Cortex of kidney (tissue), 1 donor: Measurements from ENCODE around the gene MYO5B.
"Not testable (repeated sequence)": the region's sequence is repeated elsewhere in the genome, so short reads cannot be mapped to it uniquely, and the experiment has no call there.

Experiments
- DNase-seq: peaks from one replicate; lab custom pipeline; 2025; lab: John Stamatoyannopoulos, UW

The MYO5B gene

GRCh38 chr18:49921318-49921985, 273.5 kb downstream of the MYO5B start:
- no peak for DNase-seq

DNA sequence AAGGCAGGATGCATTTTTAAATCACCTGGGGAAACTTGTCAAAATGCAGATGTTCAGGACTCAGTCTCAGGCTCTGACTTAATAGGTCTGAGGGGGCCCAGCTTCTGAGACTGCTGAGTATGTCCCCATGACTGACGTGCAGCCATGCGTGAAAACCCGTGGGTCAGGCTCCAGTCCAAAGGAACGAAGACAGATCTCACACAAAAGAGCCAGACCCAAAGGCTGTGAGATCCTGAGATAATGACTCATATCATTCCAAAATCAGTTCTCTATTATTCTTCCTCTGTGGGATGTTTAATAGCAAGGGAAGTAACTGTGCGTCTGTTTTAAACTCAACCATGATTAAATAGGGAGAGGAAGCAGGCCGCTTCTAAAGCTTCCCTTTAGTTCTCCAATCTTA, 274.2 kb downstream of the MYO5B start:
- DNase-seq, result no peak

DNA sequence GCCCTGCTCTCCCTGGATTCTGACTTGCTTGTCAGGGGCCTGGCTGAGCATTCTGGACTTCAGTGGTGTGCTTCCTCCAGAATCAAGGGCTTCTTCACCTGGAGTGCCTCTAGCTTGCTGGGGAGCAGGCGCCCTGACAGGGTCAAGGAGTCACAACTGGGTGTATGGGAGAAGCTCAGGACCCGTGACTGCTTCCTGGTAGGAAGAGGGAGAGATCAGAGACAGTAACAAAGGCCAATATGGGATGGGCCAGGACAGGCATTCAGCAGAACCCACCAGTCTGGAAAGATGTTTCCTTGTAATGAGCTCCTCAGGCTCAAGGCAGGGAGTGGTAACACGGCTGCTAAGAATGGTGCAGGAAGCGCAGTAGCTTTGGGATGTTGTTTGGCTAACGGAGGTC, 277.2 kb downstream of the MYO5B start:
- no peak for DNase-seq

DNA sequence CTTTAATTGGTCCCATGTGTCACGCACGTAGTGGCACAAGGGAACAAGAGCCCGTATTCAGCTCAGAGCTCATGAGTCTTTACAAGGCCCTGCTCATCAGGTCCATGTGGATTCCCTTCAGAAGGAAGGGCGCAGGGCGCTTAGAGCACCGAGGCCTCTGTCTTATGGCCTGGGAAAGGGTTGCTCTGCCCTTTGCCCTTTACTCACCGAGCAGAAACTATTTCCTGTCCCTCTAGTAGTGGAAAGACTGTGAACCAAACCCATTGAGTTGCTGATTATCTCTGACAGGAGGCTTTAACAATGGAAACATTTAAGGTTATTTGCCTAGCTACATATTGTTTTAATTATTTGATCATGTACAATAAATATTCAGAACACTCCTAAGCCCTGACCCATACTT, 279.6 kb downstream of the MYO5B start:
- DNase-seq, result no peak

GRCh38 chr18:49913221-49913620, 281.7 kb downstream of the MYO5B start:
- no peak for DNase-seq

DNA sequence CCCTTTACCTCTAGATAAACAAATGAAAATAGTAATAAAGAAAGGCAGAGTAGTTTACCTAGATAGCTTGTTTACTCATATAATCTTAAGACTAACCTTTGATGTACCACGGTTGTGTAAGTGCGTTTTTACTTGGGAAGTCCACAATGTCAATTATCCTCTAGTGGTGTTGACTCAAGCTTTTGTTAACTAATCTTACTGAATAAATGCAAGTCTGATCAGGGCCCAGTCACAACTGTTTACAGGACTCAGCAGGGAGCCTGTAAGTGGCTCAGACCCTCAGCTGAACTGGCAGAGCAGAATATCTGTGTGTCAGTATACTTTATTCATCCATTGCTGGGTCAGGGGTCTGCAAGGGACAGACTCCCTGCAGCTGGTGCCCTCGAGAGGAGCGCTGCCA, 283.5 kb downstream of the MYO5B start:
- no peak for DNase-seq

- no peak for DNase-seq
These were observed 284.0 kb downstream of the MYO5B start for GRCh38 chr18:49910986-49911385.

DNA sequence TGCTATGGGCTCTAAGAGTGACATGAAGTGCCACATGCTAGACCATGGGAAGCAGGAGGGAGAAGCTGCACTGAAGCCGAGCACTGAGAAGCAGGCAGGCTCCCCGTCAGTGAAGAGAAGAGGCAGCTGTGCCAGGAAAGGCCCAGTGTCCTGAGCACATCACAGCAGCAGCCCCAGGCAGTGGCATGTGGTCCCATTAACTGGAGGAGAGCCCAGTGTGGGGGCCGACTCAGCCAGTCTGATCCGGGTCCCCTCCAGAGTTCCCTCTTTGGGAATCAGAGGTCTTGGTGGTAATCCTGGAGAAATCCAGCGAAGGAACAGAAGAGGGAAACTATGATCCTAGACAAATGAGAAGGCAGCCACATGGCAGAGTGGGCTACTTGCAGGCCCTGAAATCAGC, 284.9 kb downstream of the MYO5B start:
- no peak for DNase-seq

- DNase-seq, result no peak
These were observed 287.5 kb downstream of the MYO5B start for GRCh38 chr18:49907346-49907929.

- DNase-seq, result no peak
These were observed 289.2 kb downstream of the MYO5B start for GRCh38 chr18:49905771-49906170.

GRCh38 chr18:49904871-49905555, 289.9 kb downstream of the MYO5B start:
- no peak for DNase-seq

GRCh38 chr18:49901862-49902340, 293.0 kb downstream of the MYO5B start:
- DNase-seq, result no peak

DNA sequence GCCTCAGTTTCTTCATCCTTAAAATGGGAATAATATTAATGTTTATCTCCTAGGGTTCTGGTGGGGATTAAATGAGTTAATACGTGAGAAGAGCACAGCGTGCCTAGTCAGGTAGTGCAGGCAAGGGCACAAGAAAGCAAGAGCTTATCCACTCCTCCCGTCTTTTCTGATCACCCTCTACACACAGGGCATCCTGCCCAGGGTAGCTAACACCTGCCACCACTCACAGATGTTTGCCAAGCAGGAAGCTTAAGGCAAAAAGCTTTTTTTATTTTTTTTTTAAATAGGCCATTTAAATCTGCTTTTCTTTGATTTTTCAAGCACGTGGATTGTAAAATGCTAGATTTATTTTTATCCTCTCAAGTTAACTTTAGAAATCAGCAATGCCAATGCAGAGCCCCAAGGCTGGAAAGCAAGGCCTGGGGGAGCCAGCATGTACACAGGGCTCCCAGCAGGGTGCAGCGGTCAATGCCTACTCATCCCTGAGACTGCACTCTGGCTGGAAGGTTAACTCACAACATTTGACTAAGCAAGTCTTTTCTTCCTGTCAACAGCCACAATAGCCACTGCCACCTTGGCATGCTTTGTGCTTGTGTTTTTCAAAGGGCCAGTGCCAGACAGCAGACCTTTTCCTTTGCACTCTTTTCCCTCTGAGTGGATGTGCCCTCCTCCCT, 295.2 kb downstream of the MYO5B start:
- no peak for DNase-seq

DNA sequence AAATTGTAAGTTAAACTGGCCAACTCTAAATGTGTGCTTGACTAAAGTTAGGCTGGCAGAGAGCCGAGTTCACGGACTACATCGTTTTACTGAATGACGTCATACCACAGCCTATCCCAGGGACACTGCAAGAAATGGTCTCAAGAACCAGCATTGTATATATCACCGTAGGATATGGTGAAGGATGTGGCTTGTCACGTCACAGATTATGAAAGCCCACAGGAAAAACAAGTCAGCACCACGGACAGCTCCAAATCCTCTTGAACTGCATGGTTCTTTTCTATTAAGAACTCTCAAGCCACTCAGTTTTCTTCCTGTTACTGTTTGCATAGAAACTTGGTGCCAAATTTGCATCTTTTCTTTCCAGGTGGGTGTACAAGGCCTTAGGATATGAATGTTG, 296.5 kb downstream of the MYO5B start:
- DNase-seq, result no peak

- no peak for DNase-seq
These were observed 300.3 kb downstream of the MYO5B start for GRCh38 chr18:49894517-49895226.

DNA sequence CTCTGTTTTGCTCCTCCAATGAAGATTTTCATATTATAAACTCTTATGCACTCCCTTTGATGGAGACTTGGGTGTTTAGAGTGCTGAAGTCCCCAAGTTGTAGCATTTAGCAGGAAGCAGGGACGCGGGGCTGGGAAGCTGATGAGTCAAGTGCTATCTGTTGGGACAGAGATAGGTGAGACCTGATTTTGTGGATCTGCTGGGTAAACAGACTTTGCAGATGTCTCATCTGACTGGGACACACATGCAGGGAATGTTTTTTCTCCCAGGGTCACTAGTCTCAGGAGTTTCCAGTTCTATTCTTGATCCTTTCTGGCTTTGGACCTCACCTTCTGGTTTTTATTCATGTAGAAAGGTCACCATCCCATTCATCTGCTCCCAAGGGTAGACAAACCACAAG, 301.9 kb downstream of the MYO5B start:
- DNase-seq, result no peak

DNA sequence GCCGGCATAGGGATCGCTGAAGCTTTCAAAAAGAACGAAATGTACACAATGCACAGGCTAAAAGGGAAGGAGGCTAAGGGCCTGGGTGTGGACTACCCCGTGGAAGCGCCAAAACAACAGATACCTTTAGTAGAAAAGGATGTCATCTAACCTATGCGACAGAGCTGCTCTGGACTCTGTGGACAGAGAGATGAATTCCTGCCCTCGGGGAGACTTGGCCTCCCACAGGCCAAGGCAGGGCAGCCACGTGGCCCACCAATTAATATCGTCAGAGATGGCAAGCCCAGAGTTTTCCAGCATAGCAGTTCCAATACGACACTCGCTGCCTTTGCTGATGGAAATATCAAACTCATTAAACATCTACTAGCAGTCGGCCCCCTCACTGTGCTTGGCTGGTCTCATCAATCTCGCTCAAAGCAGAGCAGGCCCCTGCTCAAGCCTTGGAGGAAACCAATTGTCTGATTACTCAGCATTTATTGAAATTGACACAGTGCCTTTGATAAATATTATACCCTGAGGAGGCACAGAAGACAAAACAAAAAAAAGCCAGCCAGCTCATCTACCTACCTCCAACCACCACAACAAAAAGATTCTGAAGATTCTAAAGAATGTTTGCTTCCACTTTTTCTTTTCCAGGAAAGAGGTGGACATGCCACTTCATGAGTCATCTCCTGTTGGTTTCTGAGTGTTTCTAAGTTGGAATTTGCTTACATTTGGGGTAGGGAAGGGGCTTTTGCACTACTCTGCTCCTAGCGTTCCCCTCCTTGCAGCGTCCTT, 302.6 kb downstream of the MYO5B start:
- no peak for DNase-seq

- no peak for DNase-seq
These were observed 304.9 kb downstream of the MYO5B start for GRCh38 chr18:49890041-49890440.

DNA sequence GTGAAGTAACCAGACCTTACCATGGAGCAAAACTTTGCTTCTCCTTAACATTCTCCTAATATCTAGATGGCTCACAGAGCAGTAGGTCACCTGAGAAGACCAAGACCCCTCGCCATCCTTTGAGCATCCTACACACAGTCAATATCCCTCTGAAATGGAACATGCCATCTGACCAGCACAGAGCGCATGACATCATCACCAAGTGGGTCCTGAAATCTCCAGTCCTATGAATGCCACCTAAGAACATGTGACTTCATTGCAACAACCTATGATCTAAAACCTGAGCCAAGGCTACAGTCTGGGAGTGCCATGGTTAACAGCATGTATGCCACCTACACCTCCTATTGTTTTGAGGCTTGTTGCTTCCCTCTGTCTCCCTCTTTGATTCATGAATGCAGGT, 305.4 kb downstream of the MYO5B start:
- not testable (repeated sequence) for DNase-seq

GRCh38 chr18:49886891-49887764, 307.8 kb downstream of the MYO5B start:
- DNase-seq, result no peak
